GM03348 (cell line): ENCODE measurements around the gene EVI2B.
"Not testable (repeated sequence)": the region's sequence is repeated elsewhere in the genome, so short reads cannot be mapped to it uniquely, and the experiment has no call there.

ENCODE experiments used
- DNase-seq: peaks from one replicate; pipeline ENCODE4 v3.0.0; 2012; ENCODE audit warnings: low spot score

The EVI2B gene

DNA sequence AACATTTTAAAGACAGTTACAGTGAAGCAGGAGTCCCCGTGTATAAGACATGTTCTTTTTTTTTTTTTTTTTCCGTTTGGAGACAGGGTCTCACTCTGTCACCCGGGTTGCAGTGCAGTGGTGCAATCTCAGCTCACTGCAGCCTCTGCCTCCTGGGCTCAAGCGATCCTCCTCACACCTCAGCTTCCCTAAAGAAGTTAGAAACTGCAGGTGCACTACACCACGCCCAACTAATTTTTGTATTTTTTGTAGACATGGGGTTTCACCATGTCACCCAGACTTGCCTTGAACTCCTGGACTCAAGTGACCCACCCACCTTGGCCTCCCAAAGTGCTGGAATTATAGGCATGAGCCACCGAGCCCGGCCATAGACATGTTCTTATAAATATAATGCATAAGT lies 3.0 kb downstream of the EVI2B start:
- DNase-seq, result no peak

DNA sequence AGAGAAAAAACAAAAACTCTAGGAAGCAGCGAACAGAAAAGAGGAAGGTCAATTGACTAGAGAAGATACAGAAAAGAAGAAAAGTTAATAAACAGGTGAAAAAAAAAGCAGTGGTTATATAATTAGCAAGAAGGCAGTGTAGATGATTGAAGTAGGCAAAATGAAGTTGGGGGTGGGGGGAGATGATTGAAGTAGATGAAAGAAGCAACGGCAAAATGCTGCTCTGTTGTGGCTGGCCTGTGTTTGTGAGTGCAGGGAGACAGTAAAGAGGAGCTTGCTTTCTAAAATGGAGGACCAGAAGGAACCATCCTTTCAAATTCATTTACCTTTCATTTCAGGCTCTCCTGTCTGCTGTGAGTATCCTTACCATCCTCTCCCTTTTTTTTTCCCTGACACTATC lies 3.6 kb downstream of the EVI2B start:
- DNase-seq, result no peak

DNA sequence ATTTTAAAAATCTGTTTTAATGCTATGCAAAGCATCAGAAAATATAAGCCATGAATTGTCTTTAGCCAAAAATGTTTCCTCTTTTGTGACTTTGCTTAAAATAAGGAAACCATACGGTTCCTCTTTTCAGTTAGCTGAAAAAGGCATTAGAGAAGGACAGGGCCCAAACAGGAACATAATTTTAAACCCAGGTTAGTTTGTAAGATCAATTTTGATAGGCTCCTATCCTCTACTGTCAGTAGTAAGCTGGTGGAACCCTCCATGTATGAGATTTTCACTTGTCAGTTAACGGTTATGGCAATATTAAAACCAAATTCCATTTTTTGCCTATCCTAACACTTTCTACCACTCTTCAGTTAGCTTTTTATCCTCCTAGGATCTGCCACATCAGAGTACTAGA lies 4.3 kb downstream of the EVI2B start:
- no peak for DNase-seq

DNA sequence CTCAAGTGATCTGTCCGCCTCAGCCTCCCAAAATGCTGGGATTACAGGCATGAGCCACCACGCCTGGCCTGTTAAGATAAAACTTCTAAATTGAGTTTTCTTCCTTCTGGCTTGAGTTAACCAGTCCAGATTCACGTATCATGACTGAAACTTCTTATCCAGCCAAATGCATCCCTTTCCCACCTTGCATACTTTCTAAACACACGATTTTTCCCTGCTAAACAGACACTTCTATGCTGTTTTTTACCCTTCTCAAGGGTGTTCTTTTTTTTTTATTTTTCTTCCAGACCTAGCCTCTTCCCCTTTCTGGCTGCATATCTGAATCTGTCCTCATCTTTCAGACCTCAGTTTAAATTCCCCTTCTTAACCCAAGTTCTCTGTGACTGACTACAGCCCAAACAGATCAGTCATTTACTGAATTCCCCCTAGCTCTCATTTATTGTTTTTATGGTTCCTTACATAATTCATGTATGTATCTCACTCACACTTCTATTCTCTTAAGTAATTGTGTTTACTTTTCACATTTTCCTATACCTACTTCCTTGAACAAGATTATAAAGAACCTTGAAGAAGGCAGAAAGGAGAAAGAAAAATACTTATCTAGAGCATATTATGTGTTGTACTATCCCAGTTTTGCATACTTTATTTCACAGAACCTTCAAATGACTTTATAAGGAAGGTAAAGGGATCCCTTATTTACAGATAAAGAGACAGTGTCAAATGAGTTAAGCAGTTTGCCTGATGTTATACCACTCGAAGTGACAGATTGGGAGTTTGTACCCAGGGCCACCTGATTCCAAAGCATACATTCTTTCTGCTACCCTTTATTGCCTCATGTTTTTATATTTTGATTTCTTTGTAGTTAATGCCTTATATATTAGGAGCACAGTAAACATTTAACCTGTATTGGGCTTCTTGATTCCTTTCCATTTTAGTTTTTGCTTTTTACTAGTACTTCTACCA lies 5.2 kb downstream of the EVI2B start:
- no peak for DNase-seq

DNA sequence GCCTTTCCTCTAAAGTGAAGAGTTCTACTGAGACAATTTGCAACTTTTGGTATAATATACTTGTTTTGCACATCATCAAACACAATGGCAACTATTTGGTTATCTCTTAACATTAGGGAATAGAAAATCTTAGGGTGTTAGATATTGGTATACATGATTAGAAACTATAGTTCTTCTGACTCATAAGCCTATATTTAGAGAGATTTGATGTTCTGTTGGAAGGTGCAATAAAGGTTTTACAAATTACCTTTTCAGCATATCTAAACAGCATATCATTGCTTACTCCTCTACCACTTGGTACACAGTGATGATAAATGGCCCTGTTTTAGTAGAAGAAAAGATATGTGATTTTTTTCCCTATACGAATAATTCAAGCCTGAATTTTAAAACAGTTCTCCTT lies 6.2 kb downstream of the EVI2B start:
- no peak for DNase-seq

DNA sequence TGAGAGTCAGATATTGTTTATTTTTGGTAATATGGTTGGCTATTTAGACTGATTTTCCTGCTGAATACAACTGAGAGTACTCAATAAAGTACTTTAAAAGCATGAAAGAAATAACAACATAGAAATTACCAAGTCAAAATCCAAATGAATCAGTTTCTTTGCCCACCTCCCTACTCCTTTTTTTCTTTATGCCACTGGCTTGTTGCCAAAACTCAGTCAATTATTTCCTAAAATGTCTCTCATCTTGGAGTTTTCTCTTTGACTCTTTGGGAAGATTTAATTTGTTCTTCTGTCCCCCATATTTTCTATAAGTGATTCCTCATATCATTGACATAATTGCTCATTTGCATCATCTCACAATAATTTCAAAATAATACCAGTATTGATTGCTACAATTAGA lies 14.2 kb downstream of the EVI2B start:
- no peak for DNase-seq

DNA sequence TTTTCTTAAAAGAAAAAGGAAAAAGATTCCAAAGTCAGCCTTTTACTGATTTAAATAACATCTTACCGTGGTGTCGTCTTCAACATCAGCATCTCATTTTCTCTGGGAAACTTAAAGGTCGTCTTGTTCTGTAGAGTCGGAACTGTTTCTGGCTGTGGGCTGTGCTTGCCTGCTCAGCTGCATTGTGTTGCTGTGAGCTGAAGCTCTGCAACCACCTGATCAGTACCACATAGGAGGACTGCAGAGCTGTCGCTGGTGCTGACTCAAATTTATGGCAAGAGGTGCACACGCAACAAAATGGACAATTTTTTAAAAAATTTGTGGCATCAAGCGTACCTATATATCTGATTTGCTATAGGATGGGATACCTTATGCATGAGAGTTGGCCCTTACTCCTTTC lies 16.8 kb downstream of the EVI2B start, which contains the start of gene OMG:
TSS of gene OMG (minus strand) at position 150 of the 400 bp plus-strand sequence. CDS start 908 bp downstream, outside the sequence.
- DNase-seq, result no peak

DNA sequence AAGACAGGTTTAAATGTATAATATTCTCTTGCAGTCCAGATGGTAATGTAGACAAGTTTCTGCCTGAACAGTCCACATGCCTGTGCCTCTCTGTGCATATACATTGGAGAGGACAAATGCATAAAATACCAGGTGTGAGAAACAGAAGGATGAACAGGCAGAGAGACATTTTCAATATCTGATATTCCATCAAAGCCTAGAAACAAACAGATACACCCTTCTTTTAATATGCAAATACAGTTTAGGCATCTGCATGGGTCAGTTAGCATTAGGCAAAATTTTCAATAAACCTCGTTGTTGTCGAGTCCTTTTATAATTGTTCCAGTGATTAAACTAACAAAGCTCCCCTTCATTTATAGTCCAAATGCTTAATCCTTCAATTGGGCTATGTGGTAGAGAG lies 17.7 kb downstream of the EVI2B start:
- no peak for DNase-seq

DNA sequence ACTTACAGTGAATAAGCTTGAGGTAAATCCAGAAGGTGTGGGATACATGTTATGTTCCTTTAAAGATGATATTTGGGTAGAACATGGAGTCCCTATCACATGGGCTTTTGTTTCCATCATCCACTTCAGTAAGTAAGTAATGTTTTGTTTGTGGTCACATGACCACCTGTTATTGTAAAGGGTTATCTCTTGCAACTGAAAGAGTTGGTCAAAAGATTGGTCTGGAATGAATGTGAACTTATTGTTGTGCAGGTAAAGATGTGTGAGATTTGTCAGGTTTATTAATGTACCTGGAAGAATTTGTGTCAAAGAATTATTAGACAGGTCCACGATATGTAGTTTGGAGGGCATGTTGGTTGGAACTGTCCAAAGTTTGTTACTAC lies 18.4 kb downstream of the EVI2B start:
- DNase-seq, result no peak

DNA sequence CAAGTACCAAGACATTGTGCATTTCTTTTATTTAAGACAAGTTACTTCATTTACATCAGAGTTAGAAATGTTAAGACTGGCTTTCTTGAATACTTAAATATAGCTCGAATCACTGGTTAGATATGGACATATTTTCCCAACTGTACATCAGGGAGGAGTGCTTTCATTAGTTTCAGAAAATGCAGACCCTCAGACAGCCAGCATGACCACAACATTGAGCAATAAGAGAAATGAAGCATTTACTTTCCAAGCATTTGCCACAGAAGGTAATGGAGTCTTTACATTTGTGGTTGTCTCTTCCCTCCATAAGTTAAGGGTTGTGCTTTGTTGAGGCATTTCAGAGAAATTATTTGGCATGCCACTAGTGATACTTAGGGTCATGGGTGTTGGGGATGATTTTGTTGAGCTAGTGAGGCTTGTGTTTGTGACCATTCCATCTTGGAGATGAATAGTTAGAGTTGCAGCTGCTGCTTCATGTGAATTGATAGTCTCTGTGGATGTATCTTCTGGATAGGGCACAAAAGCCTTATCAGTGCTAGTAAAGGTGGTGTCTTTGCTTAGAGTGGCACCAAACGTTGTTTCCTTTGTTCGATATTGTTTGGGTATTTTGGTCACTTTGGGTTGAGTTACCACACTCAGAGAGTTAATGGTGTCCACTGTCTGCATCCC lies 18.9 kb downstream of the EVI2B start:
- no peak for DNase-seq

DNA sequence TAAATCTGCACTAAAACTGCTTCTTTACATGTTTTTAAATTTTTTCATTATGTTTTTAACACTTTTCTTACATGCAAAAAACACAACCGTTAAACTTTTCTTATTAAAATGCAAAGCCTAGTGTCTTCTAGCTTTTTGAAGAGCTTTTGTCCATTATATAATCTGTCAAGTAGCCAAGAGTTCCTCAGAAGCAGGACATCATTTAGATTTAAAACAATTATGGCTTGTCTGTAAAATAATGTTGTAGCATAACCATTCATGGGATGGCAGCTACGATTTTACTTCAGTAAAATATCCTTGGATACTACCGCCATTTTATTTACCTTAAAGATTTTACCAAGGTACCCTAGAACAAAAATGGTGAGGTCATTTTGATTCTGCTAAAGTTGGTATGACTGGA lies 19.6 kb downstream of the EVI2B start:
- no peak for DNase-seq

DNA sequence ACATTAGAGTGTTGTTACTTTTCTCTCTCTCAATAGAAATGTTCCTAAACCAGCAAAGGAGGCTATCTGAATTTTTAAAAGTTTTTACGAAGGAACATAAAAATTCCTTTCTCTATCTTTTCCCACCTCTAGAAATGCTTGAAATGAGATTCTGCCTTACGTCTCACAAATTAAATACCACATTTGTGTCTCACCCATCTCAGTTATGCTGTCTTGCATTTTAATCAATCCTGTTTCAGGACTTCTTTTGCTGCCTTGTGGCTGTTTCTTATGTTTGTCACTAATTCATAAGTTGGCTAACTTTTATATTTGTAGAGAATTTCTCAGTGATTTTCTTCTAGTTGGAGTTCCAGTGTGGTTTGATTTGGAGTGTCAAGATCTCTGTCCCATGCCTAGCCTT lies 20.3 kb downstream of the EVI2B start:
- DNase-seq, result no peak

DNA sequence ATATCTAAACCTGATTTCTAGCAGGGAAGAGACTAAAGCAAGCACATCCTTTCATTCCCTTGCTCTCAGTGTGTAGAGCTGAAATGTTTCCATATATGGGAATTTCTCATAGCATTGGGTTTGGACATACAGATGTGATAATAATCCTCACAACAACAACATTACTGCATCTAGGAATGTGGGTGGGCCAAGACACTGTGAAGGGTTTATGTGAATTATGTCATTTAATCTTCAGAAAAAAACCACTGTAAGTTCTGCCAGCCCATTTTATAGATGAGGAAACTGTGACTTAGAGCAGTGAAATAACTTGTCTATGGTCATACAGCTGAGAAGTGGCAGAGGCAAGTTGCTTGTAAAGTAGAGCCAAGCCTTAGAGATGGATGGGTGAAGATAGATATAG lies 22.0 kb downstream of the EVI2B start:
- no peak for DNase-seq

DNA sequence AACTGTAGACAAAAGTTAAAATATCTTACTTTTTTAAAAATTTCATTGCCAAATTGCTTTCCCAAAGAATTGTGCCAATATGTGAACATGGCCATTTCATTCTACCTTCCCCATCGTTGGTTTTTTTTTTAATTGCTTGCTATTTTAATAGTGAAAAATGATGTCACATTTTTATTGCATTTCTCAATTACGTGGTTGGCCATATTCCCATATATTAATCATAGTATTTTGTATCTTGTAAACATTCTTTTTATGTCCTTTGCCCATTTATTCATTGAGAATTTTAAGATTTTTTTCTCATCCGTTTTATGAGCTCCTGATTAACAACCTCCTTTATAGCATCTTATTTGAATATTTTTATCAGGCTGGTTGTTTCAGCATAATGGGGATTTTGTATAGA lies 24.1 kb downstream of the EVI2B start:
- DNase-seq, result no peak

DNA sequence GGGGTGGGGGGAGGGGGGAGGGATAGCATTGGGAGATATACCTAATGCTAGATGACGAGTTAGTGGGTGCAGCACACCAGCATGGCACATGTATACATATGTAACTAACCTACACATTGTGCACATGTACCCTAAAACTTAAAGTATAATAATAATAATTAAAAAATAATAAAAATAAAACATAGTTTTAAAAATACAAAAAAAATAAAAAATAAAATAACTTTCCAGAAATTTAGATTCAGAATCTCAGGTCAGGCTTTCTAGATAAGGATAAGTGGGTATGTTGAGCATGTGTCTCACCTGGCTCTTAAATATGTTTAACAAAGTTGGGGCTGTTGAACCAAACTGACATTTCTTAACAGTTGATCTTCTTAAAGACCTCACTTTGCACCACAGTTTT lies 25.9 kb downstream of the EVI2B start:
- not testable (repeated sequence) for DNase-seq

DNA sequence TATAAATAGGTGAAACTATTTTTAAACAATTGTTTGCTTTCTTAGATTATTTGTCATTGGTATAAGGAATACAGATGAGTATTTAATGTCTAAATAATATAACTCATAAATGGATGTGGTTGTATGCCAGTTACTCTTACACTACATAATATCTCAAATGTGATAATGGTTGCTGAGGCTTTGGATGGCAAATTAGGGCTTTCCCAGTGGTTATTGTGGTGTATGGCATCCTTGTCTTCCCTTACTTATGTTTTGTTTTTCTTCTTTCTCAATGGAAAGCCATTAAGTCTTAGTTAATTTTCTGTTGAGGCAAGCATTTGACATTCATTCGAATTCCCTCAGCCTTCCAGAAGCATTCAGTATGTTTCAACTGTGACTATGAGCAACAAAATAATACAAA lies 27.3 kb downstream of the EVI2B start:
- no peak for DNase-seq

DNA sequence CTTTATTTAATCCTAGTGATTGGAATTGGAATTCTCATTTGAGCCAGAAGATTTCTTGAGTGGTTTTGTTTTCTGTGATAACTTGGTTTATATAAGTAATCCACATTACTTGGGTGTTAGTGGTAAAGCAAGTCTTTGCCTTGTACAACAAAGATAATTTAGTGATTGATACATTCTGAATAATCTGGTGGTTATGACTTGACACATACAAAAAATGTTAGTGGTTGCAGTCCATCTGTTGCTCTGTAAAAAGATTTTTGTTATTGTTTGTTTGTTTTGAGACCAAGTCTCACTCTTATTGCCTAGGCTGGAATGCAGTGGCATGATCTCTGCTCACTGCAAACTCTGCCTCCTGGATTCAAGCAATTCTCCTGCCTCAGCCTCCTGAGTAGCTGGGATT lies 30.0 kb downstream of the EVI2B start:
- DNase-seq, result peak; percentile 11

DNA sequence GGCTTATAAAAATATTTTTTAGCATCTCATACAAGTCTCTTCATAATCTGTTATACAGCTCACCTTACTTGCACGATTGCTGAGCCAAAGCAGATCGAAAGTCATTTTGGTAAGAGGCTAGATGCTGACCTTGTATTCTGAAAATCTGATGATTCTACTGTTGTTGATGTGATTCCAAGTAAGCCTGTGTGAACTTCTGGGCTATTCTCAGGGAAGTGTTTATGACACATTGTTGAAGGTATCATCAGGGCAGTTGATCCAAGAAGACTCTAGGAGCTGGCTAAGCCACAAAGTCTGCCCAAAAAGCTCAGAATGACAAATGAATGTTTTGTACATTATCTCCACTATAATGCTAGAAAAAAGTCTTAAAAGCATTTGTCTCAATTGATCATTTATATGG lies 32.8 kb downstream of the EVI2B start:
- DNase-seq, result peak; percentile 6

DNA sequence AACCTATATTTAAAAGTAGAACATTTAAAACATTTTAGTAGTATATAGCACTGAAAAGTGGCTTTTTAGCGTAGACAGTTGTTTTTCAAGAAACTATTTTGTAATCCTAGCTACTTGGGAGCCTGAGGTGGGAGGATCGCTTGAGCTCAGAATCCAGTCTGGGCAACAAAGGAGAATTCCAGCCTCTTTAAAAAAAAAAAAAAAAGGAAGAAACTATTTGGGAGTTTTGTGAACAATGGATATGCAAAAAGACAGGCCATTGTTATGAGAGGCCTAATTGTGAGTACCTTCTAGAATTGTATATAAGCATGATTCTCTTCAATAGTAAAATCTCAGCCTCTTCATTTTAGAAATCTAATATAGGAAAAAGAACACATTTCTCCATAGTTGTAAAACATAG lies 34.5 kb downstream of the EVI2B start:
- DNase-seq, result no peak

DNA sequence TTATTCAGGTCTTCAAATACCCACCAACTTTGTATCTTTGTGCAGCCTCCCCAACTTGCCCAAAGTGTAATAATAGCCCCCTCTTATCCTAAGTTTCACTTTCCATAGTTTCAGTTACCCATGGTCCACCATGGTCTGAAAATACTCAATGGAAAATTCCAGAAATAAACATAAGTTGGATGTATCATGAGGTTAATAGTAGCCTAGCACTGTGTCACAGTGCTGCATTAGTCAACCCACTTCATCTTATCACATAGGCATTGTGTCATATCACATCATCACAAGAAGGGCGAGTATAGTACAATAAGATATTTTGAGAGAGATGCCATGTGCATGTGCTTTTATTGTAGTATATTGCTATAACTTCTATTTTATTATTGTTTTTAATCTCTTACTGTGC lies 38.7 kb downstream of the EVI2B start:
- no peak for DNase-seq

DNA sequence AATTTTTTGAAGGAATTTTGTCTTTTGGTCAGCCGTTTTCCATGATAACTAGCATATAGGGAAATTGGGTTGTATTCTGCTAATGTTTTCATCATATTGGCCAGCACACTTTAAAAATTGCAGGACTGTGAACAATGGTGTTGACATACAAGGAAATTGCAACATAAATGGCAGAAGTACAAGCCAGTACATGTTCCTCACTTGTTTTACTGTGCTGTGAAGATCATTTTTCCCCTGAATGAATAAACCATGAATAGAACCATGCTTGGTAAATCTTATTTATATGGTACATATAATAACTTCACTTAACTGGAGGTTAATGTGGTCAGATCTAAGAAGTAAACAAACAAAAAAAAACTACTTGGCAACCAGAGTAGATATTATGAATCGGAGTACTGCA lies 39.6 kb downstream of the EVI2B start:
- DNase-seq, result peak; percentile 63

DNA sequence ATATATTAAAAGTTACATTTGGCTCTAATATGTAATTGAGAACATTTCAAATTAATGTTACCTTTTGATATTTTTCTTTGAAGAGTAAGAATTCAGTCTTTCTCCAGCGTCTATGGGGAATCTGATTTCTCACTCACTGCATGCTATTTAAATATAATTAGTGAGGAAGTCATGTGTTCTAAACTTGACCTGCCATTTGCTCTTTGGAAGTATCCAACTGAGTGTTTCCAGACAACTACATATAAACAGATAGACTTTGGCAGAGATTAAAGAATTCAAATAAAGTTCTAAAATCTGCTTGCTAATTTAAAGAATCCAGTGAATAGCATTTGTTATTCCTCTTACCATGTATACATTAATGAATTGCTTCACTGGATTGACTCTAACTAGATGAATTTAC lies 40.3 kb downstream of the EVI2B start:
- no peak for DNase-seq

DNA sequence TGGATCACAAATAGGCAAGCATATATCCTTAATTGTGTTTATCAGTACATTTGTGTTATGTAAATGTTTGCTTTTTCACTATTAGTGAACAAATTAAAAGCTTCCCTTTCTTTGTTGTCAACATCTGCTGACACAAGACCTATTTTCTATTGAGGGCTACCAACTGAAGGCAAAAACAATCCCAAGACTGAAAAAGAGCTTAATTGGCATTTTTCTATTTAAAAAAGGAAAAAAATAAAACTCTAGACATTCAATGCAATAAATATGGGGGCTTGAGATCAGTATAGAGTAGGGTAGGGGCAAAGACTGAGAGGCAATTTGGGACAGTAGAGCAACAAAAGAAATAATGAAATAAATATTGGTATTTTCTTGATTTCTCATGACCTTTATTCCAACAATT lies 41.1 kb downstream of the EVI2B start:
- no peak for DNase-seq

DNA sequence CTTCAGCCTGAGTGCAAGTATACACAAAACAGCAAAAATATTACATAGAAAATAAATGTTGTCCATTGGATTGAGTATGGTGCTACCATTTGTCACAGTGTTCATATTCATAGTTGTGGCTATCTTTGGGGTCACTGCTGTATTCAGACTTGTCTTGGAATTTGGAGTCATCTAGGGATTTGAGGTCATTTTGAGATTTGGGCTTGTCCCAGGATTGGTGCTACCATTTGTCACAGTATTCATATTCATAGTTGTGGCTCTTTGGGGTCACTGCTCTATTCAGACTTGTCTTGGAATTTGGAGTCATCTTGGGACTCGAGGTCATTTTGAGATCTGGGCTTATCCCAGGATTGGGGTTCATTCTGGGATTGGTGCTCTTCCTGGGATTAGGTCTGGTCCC lies 41.6 kb downstream of the EVI2B start:
- no peak for DNase-seq
